ENCODE results near the gene FFAR1.

GRCh38 chr19:35330475-35330874 is 17.2 kb upstream of the FFAR1 start:
- TF ChIP-seq CTCF (conservative IDR thresholded peaks at IDR 0.05) (no peak), EZH2 (IDR thresholded peaks at IDR 0.05; ENCODE audit: low read depth) (no peak)

Data from PC-9 (cell line).